HCT116 (cell line): Measurements from ENCODE around the gene TMEM150A.
"Not testable (repeated sequence)": the region's sequence is repeated elsewhere in the genome, so short reads cannot be mapped to it uniquely, and the experiment has no call there.

Source experiments
- CEBPB ChIP-seq: IDR thresholded peaks from 2 replicates; pipeline ENCODE4 v1.6.1; 2012; ENCODE audit warnings: low read depth
- EZH2 ChIP-seq: fragments of 200-600 bp; sonication (generic); IDR thresholded peaks from 2 replicates; pipeline ENCODE4 v1.6.1; 2017; ENCODE audit warnings: antibody characterized with exemption, mixed run types
- POLR2A ChIP-seq: IDR thresholded peaks from 2 replicates; pipeline ENCODE4 v1.7.0; 2011; ENCODE audit warnings: borderline replicate concordance; ENCODE audit not compliant: insufficient read depth, insufficient read length; ENCODE audit errors: extremely low read depth
- POLR2AphosphoS5 ChIP-seq: IDR thresholded peaks from 2 replicates; pipeline ENCODE4 v1.6.1; 2011; ENCODE audit warnings: mild to moderate bottlenecking, low read depth, low read length, moderate library complexity
- REST ChIP-seq: IDR thresholded peaks from 2 replicates; pipeline ENCODE4 v1.6.1; 2012; ENCODE audit warnings: low read depth
- YY1 ChIP-seq: IDR thresholded peaks from 2 replicates; pipeline ENCODE4 v1.6.1; 2011; ENCODE audit warnings: low read length, low read depth, moderate library complexity, mild to moderate bottlenecking; ENCODE audit not compliant: insufficient replicate concordance; ENCODE audit errors: extremely low read depth
- ZNF274 ChIP-seq: fragments of 200-500 bp; sonication (Bioruptor generic); IDR thresholded peaks from 2 replicates; pipeline ENCODE4 v1.6.1; 2014; ENCODE audit warnings: mild to moderate bottlenecking, low read depth, low read length, inconsistent platforms
- TF ChIP-seq, protein P1 (sequence below), 3 experiments: fragments of 200-600 bp in 1 of 3; sonication (generic) in 1 of 3; IDR thresholded peaks in 2 of 3; conservative IDR thresholded peaks in 1 of 3; 2 replicates each; pipeline ENCODE4 v1.5.1; 2012 to 2017; ENCODE audit warnings: low read depth in 2 of 3, low read length in 2 of 3, antibody characterized with exemption in 1 of 3, borderline replicate concordance in 1 of 3, control low read depth in 1 of 3, mild to moderate bottlenecking in 1 of 3, mixed read lengths in 1 of 3, mixed run types in 1 of 3, moderate library complexity in 1 of 3; ENCODE audit not compliant: insufficient read depth in 1 of 3

DNA sequence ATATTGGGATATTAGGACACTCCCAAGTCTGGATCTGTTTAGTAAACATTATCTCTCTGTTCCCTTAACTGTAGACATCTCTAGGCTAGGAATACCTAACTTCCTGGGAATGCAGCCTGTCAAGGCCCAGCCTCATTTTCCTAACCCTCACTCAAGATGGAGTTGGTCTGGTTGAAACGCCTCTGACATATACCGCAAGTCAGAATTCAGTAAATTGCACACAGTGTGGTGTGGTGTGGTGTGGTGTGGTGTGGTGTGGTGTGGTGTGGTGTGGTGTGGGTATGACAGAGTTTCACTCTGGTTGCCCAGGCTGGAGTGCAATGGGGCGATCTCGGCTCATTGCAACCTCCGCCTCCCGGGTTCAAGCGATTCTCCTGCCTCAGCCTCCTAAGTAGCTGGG, 12.3 kb upstream of the TMEM150A start:
- TF ChIP-seq, protein P1, sequence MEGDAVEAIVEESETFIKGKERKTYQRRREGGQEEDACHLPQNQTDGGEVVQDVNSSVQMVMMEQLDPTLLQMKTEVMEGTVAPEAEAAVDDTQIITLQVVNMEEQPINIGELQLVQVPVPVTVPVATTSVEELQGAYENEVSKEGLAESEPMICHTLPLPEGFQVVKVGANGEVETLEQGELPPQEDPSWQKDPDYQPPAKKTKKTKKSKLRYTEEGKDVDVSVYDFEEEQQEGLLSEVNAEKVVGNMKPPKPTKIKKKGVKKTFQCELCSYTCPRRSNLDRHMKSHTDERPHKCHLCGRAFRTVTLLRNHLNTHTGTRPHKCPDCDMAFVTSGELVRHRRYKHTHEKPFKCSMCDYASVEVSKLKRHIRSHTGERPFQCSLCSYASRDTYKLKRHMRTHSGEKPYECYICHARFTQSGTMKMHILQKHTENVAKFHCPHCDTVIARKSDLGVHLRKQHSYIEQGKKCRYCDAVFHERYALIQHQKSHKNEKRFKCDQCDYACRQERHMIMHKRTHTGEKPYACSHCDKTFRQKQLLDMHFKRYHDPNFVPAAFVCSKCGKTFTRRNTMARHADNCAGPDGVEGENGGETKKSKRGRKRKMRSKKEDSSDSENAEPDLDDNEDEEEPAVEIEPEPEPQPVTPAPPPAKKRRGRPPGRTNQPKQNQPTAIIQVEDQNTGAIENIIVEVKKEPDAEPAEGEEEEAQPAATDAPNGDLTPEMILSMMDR (IDR thresholded peaks at IDR 0.05 in 2 of 3, conservative IDR thresholded peaks at IDR 0.05 in 1 of 3; ENCODE audit: borderline replicate concordance in 1 of 3, insufficient read depth in 1 of 3, low read depth in 2 of 3, low read length in 2 of 3): not testable (repeated sequence)
- not testable (repeated sequence) for TF ChIP-seq YY1, REST, POLR2A, ZNF274, CEBPB, POLR2AphosphoS5, EZH2
